GM21528 (cell line): ENCODE measurements around the gene SYNPO2.

ENCODE experiments used
- ATAC-seq: cut with Tn5 transposase; IDR thresholded peaks from one replicate; pipeline ENCODE4 v1.9.1; 2021; ENCODE audit warnings: mild to moderate bottlenecking, moderate library complexity; ENCODE audit not compliant: unreplicated experiment, low FRiP score

SYNPO2 gene

DNA sequence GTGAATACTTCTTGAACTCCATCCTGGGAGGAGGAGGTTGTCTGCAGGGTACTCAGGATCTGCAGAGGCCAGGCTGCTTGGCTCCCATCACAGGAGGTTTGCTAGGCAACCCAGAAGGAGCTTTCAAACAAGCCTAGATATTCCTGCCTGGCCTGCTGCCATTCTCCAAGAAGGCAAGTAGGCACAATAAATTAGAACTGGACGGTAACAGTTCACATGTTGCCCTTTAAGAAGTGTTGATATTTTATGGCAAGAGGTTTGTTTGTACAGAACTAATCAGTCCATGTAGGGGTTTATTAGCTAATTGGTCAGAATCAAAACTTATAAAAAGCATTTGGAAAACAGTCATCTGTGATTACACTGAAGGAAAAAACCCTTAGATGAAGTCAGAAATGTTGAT, 39.3 kb downstream of the SYNPO2 start:
- ATAC-seq, result no peak

GRCh38 chr4:118930255-118930654, 41.6 kb downstream of the SYNPO2 start:
- ATAC-seq, result no peak

DNA sequence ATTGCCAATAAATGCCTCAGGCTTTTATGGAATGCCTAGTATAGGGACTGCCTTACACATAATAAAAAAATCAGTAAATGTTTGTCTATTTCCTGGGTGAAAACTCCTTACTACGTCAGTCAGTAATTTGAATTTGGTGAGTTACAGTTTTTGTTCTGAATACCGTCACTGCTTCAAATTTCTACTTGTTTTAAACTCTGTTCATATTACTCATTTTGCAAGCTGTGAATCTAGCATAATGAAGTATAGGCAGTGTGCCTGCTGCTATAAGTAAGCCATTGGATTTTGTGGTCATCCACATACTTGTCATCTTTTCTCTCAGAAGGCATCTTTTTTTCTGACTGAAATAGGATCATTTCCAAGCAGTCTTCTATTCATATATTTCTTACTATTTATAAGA, 43.1 kb downstream of the SYNPO2 start:
- ATAC-seq, result no peak

DNA sequence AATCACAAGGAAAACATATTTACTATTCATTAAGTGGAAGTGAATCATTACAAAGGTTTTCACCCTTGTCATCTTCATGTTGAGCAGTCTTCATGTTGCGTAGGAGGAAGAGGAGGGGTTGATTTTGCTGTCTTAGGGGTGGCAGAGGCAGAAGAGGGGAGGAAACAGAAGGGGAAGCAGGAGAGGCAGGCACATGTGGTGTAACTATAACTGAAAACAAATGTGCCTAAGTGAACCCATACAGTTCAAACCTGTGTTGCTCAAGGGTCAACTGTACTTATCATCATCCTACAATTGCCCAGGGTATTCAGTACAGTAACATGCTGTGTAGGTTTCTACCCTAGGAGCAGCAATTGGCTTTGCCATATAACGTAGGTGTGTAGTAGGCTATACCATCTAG, 47.2 kb downstream of the SYNPO2 start:
- ATAC-seq, result no peak

DNA sequence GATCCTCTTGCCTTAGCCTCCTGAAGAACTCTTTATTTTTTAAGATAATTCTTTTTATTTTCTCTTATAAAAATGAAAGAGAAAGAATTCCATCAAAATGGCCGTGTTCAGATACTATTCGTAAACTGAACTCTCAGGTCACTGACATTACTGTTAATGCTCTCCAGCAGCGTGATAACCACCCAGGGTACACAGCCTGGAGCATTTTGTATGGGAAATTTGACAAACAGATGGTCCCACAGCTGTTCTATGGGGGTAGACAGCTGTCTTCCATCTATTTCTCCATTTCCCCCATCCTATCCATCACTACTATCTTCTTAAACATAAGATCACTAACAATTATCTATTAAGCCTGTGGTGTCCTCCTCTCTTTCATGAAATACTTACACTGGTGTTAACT, 47.8 kb downstream of the SYNPO2 start:
- no peak for ATAC-seq

GRCh38 chr4:118939169-118939783, 50.6 kb downstream of the SYNPO2 start:
- ATAC-seq, result no peak

DNA sequence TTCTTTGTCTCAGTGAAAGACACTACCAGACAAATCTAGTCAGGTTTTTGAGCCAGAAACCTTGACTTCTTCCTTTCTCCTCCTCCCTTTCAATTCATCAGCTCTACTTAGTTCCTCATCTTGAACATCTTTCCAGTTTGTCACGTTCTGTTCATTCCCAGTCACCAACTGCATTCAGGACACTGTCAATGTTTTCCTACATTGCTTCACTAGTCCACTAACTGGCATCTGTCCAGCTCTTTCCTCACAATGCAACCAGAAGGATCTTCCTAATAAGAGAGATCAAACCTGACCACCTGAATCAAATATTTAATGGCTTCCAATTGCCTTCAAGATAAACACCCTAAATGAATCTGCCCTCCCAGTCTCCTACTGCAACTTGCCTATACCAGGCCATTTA, 52.5 kb downstream of the SYNPO2 start:
- ATAC-seq, result no peak

DNA sequence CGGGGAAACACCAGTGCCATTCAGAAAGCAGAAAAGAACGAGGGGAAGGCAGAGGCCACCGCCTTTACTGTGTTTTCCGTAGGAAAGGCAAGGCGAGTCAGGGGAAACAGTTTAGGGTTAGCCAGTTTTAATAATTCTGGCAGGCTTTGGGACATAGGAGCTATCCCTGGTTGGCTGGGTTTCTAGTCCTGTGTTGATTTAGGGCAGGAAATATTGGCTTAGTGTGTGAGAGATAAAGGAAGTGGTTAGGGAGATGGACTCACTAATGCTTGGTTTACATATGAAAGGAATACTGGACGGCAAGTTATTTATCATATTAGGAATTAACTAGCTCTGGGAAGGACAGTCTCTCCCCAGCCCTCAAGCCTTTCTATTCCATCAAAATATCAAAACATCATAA, 53.1 kb downstream of the SYNPO2 start:
- ATAC-seq, result no peak

GRCh38 chr4:118942465-118942864, 53.8 kb downstream of the SYNPO2 start:
- no peak for ATAC-seq

DNA sequence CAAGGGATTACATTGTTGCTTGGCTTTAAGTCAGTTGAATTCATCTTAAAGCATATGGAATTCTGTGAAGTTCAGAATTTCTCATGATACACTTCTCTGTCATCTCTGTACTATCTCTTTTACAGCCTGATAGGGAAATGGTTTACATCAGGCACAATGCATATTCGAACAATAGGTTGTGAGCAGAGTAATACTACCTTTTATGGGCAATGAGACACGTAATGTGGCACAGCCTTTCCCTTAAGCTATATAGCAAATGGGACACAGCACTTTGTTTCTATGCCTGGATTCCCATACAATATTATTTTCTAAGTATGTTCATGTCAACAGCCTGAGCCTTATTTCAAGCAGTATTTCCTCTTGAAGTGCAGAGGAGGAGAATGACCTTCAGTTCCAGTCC, 58.4 kb downstream of the SYNPO2 start:
- no peak for ATAC-seq

GRCh38 chr4:118948545-118949144, 60.0 kb downstream of the SYNPO2 start:
- ATAC-seq, result no peak

GRCh38 chr4:118950224-118950623, 61.6 kb downstream of the SYNPO2 start:
- ATAC-seq, result no peak

GRCh38 chr4:118950929-118951570, 62.4 kb downstream of the SYNPO2 start:
- no peak for ATAC-seq

DNA sequence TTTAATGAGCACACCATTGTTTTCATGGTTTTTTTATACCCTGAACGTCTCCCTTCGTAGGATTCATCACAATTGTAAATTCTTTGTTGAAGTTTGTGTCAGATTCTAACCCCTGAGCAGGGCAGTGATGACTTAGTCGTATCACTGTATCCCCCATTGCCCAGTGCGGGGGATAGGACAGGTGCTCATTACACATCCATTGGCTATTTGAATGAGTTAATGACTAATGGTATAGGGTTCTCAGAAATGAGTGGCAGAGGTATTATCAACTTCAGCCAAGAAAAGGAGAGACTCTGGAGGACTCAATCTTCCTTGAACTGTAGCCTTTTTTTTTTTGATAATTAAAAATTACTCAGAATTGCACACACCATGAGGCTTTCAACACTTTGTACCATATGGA, 64.6 kb downstream of the SYNPO2 start:
- ATAC-seq, result no peak

DNA sequence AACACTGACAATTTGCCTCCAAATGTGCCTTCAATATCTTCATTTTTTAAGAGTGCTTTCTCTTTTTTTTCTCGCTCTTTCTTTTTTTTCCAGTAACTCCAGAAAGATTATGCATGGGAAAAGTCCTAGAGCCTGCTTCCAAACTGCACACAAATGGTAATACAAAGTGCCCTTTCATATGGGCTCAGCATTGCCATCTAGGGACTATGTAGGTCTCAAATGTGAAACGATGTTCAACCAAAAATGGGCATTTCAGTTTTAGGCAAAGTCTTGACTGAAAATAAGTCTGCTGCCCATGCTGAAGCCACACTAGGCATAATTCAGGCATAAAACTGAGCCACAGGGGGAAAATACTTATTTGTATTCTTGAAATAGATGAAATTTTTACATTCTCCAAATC, 65.6 kb downstream of the SYNPO2 start:
- ATAC-seq, result no peak

DNA sequence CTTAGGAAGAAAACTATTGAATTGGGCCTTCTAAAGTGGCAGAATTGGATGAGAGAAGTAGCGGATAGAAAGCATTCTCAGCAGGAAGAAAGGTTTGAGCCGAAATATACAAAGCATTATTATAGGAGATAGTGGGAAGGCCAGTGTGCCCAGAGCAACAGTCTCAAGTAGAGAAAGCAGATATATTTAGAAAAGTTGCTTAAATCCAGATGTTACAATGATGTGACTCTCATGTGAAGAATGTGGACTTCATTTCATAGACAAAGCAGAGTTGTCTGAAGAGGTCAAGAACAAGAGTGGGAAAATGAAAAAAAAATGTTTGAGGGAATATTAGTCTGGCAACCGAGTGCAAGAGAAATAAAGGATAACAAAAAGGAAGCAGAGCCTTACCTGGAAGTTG, 66.9 kb downstream of the SYNPO2 start:
- no peak for ATAC-seq

GRCh38 chr4:118957722-118958445, 69.2 kb downstream of the SYNPO2 start:
- ATAC-seq, result no peak

DNA sequence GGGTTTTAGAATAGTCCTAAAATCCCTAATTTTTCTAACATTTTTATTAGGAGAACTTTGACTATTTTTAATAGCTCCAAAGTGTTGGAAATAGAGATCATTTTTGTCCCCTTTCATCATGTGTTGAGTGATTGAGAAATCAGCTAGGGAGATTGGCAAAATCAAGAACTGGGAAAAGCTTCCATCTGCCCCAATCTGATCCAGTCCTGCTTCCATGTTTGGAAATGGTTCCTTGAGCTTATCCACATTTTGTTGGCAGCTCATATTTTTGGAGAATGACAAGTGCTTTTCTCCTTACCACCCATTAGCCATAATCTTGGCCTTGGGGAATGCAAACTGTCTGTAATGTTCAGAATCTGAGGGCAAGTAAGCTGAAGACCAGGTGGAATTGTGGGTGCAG, 73.9 kb downstream of the SYNPO2 start:
- no peak for ATAC-seq

DNA sequence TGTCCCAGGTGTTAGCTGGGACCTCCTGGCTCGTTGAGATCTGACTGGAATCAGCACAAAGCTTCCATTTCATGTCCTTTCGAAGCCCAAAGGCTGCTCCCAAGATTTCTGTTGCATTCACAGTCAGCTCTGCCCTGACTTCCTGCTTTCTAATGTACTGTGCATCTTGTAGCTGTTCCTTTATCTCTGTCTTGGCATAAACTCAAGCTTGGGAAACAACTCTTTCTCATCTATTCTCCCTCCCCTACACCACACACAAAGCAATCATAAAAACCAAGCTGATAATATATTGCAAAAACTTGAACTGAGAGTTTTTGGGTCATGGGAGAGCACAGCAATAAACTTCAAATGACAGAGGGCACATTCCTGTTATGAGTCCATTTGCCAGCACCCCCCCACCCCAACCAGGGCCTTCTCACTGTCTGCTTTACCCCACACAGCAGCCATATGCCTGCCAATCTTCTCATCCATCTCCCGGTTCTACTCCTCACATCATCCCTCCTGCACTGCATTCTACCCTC, 76.3 kb downstream of the SYNPO2 start:
- no peak for ATAC-seq

DNA sequence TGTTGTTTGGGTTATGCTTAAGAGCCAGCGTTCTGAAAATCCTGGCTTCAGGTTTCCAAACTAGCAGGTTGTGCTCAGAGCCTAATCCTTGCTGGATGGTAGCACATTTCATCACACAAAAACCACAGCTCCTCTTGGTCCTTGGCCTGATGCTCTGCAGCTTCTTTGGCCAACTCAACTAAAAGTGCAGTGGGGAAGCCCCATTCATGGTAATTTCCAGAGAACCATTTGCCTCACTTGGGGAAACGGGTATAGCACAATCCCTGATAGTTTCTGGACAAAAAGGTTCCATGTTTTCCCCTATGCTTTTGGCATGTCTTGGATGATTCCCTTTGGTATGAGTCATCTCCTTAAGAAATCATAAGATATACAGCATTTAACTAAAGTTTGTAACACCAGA, 78.7 kb downstream of the SYNPO2 start:
- ATAC-seq, result no peak

GRCh38 chr4:118968005-118968404, 79.4 kb downstream of the SYNPO2 start:
- ATAC-seq, result peak; percentile 100
